ENCODE measurements around the gene BRCA1. TPM values are rescaled to one million over a fixed set of nuclear protein-coding genes. Genes with fewer than 3 reads are reported as not detected.

BRCA1 gene
- total RNA-seq, 1 experiment from 2014 or later: 44.1 TPM

- Histone ChIP-seq H2AFZ (ENCODE audit: low read depth, low read length, poor library complexity, severe bottlenecking) (no peak overlapping the region), H3K4me2 (ENCODE audit: low read length) (no peak overlapping the region), H3K4me1 (ENCODE audit: control insufficient read depth in 1 of 2, insufficient read depth in 2 of 2, low read length in 2 of 2) (no peaks in the 10 kb centered on the region), H3K27ac (ENCODE audit: low read depth, low read length) (no peak overlapping the region), H3K27me3 (ENCODE audit: insufficient read depth, low read length) (no peaks in the 10 kb centered on the region), H3K79me2 (ENCODE audit: insufficient read depth, low read length) (no peaks in the 10 kb centered on the region), H3K9me2 (ENCODE audit: insufficient read depth) (no peaks in the 10 kb centered on the region), H4K20me1 (ENCODE audit: insufficient read depth) (no peaks in the 10 kb centered on the region), H3K9me3 (ENCODE audit: control insufficient read depth in 1 of 2, insufficient read depth in 1 of 2, low read depth in 1 of 2, low read length in 2 of 2) (no peaks in the 10 kb centered on the region), H3K4me3 (replicated peaks in 1 of 2; ENCODE audit: low read depth in 1 of 2, low read length in 2 of 2) (no peak overlapping the region), H3K9ac (ENCODE audit: low read length) (no peak overlapping the region), H3K36me3 (ENCODE audit: control insufficient read depth in 1 of 2, insufficient read depth in 2 of 2, low read length in 2 of 2) (no peaks in the 10 kb centered on the region)
- DNase-seq (ENCODE audit: low read depth, low spot score) (no peak), ATAC-seq (no peak)
- RAD21 ChIA-PET (ENCODE audit: low non-redundant PET in 1 of 2, low total read pairs in 2 of 2, uncharacterized antibody in 2 of 2, unreplicated experiment in 2 of 2): interaction anchor here in 1 of 2 experiments (0.6 kb wide), 1 partner anchor 22 kb away, joined by 4 read pairs; no protein-coding TSS in a partner anchor
- CTCF ChIA-PET: no interaction called here
- no TSS peak for BruUV-seq (replicated peaks)
- TF ChIP-seq FOSL1 (IDR thresholded peaks at IDR 0.05; ENCODE audit: low read depth): no peak
- TF ChIP-seq ELF1 (IDR thresholded peaks at IDR 0.05; ENCODE audit: borderline replicate concordance, low read depth): no peak
- no peak for TF ChIP-seq POLR2A (IDR thresholded peaks at IDR 0.05; ENCODE audit: borderline replicate concordance, extremely low read depth, insufficient read depth, insufficient read length)
- TF ChIP-seq EZH2phosphoT487 (IDR thresholded peaks at IDR 0.05; ENCODE audit: borderline replicate concordance): no peak
- TF ChIP-seq TCF7L2 (IDR thresholded peaks at IDR 0.05; ENCODE audit: borderline replicate concordance, extremely low read depth, insufficient read depth, insufficient read length): no peak
- no peak for TF ChIP-seq ZFX (IDR thresholded peaks at IDR 0.05)
- TF ChIP-seq SIN3A (IDR thresholded peaks at IDR 0.05; ENCODE audit: low read depth): no peak
- TF ChIP-seq YY1 (IDR thresholded peaks at IDR 0.05; ENCODE audit: extremely low read depth, insufficient replicate concordance, low read depth, low read length): no peak
- TF ChIP-seq MAX (IDR thresholded peaks at IDR 0.05): no peak
- no peak for TF ChIP-seq CTCF (IDR thresholded peaks at IDR 0.05 in 2 of 3, conservative IDR thresholded peaks at IDR 0.05 in 1 of 3; ENCODE audit: borderline replicate concordance in 1 of 3, insufficient read depth in 1 of 3, low read depth in 2 of 3, low read length in 2 of 3)
- TF ChIP-seq JUND (IDR thresholded peaks at IDR 0.05): no peak
- no peak for TF ChIP-seq POLR2AphosphoS5 (IDR thresholded peaks at IDR 0.05; ENCODE audit: low read depth, low read length)
- TF ChIP-seq REST (IDR thresholded peaks at IDR 0.05; ENCODE audit: low read depth): no peak
- no peak for TF ChIP-seq EGR1 (IDR thresholded peaks at IDR 0.05; ENCODE audit: low read depth)
- no peak for TF ChIP-seq CBX3 (IDR thresholded peaks at IDR 0.05; ENCODE audit: low read depth)
- intact Hi-C loops (cut with micrococcal nuclease): no loop called here
- POLR2A ChIA-PET: no interaction called here
These were observed 21.5 kb upstream of the BRCA1 start for GRCh38 chr17:43146649-43147048.
